ENCODE results near the gene CALHM4. TPM values are rescaled to one million over a fixed set of nuclear protein-coding genes. Genes with fewer than 3 reads are reported as not detected.

Gene CALHM4
- total RNA-seq, 6 experiments from 2014 or later: not detected

- Histone ChIP-seq H3K27ac (no peak overlapping the region), H3K36me3 (no peaks in the 10 kb centered on the region), H3K27me3 (no peaks in the 10 kb centered on the region), H3K4me3 (no peak overlapping the region), H3K4me1 (peaks cover 0 to 11% (median 0%) of the 10 kb centered on the region in 4 donors), H3K9me3 (no peaks in the 10 kb centered on the region)
- TF ChIP-seq CTCF (IDR thresholded peaks at IDR 0.05) (peak; percentile 91 to 98 (median 95)), POLR2A (IDR thresholded peaks at IDR 0.05) (no peak)
- ATAC-seq: peak; percentile 89 to 94 (median 92)
- intact Hi-C loops (cut with DNase I): no loop called here
- WGBS (ENCODE audit: insufficient coverage, low coverage, low lambda C conversion rate, missing lambda C conversion rate): 24% methylated on average over 7 of the region's 9 CpGs
- peak; percentile 49 to 71 (median 63) for DNase-seq
These were observed 7.9 kb downstream of the CALHM4 start for GRCh38 chr6:116561377-116562018.

GRCh38 chr6:116562019-116562403 lies 8.5 kb downstream of the CALHM4 start:
- H3K4me1 ChIP-seq: peaks cover 0 to 11% (median 0%) of the 10 kb centered on the region in 4 donors
- no peak overlapping the region for H3K4me3 ChIP-seq
- H3K27me3 ChIP-seq: no peaks in the 10 kb centered on the region
- intact Hi-C loops (cut with DNase I): no loop called here
- DNase-seq: no peak
- H3K9me3 ChIP-seq: no peaks in the 10 kb centered on the region
- no peaks in the 10 kb centered on the region for H3K36me3 ChIP-seq
- WGBS (ENCODE audit: insufficient coverage, low coverage, low lambda C conversion rate, missing lambda C conversion rate): 77% methylated on average over 2 of the region's 4 CpGs
- ATAC-seq: no peak
- no peak for TF ChIP-seq CTCF (IDR thresholded peaks at IDR 0.05)
- no peak for TF ChIP-seq POLR2A (IDR thresholded peaks at IDR 0.05)
- H3K27ac ChIP-seq: no peak overlapping the region

DNA sequence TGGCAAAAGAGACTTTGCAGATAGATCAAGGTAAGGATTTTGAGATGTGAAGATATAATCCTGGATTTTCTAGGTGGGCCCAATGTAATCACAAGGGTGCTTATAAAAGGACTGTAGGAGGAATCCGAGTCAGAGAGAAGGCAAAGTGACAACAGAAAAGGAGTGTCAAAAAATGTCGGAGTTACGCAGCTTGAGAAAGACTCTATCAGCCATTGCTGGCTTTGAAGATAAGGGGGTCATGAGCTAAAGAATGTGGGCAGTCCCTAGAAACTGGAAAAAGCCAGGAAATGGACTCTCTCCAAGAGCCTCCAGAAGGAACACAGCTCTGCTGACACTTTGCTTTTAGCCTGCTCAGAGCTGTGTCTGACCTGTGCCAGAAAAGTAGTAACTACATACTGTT lies 9.1 kb downstream of the CALHM4 start:
- WGBS (ENCODE audit: insufficient coverage, low coverage, low lambda C conversion rate, missing lambda C conversion rate): 53% methylated on average over 3 of the region's 3 CpGs
- ATAC-seq: peak; percentile 40 to 66 (median 53)

DNA sequence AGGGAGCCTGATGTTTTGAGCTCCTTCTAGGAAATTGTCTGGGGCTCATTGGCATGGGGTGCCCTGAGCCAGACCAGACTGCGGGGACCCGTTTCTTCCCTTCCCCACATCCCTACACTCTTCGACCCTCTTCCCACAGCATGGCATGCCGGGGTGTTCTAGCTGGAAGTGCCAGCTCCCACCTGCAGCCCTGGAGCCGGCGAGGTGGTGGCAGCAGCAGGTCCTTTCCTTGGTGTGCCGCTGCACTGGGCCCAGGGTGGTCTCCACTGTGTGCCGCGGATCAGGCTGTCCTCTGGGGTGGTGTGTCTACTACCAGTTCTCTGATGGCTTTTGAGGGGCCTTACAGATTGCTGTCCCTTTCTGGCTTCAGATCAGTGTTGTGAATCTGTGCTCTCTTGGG lies 10.3 kb downstream of the CALHM4 start:
- intact Hi-C loops (cut with DNase I): no loop called here
- 96% methylated on average over 8 of the region's 9 CpGs for whole genome bisulfite sequencing (ENCODE audit: insufficient coverage, low coverage, low lambda C conversion rate, missing lambda C conversion rate)
- DNase-seq: peak in 1 of 3 donors; percentile 45

More for the DNA sequence above, 9.1 kb downstream of the CALHM4 start:
- intact Hi-C loops (cut with DNase I): no loop called here
- Histone ChIP-seq H3K4me3 (no peak overlapping the region), H3K27me3 (no peaks in the 10 kb centered on the region), H3K4me1 (peaks cover 0 to 11% (median 0%) of the 10 kb centered on the region in 4 donors), H3K36me3 (no peaks in the 10 kb centered on the region), H3K9me3 (no peaks in the 10 kb centered on the region), H3K27ac (no peak overlapping the region)
- TF ChIP-seq CTCF (IDR thresholded peaks at IDR 0.05) (no peak), POLR2A (IDR thresholded peaks at IDR 0.05) (no peak)
- no peak for DNase-seq

More for the DNA sequence above, 10.3 kb downstream of the CALHM4 start:
- no peak for ATAC-seq
- no peak for TF ChIP-seq CTCF (IDR thresholded peaks at IDR 0.05)
- TF ChIP-seq POLR2A (IDR thresholded peaks at IDR 0.05): no peak
- H3K36me3 ChIP-seq: no peaks in the 10 kb centered on the region
- H3K4me3 ChIP-seq: no peak overlapping the region
- H3K27me3 ChIP-seq: no peaks in the 10 kb centered on the region
- H3K4me1 ChIP-seq: peaks cover 0 to 10% (median 0%) of the 10 kb centered on the region in 4 donors
- H3K9me3 ChIP-seq: no peaks in the 10 kb centered on the region
- H3K27ac ChIP-seq: no peak overlapping the region

Data from right lobe of liver (tissue), 6 donors.